Lower leg skin (tissue), 3 donors: ENCODE measurements around the gene NIF3L1.

Experiments
- CTCF ChIP-seq, 3 donors: fragments of 450-650 bp; IDR thresholded peaks; one replicate each; pipeline ENCODE4 v1.5.1; 2016; ENCODE audit warnings: antibody characterized with exemption in 3 of 3, mild to moderate bottlenecking in 3 of 3, moderate library complexity in 2 of 3
- POLR2A ChIP-seq, 2 donors: fragments of 450-650 bp; IDR thresholded peaks; one replicate each; pipeline ENCODE4 v1.6.1; 2016 to 2017; ENCODE audit warnings: antibody characterized with exemption in 2 of 2, mild to moderate bottlenecking in 1 of 2, moderate library complexity in 1 of 2

- TF ChIP-seq CTCF (IDR thresholded peaks at IDR 0.05) = no peak
- no peak for TF ChIP-seq POLR2A (IDR thresholded peaks at IDR 0.05)
These were observed 54.4 kb downstream of the NIF3L1 start for GRCh38 chr2:200943527-200944105.
